HG02852 (cell line): ENCODE results near the gene BAIAP3.

ENCODE experiments used
- ATAC-seq: cut with Tn5 transposase; IDR thresholded peaks from one replicate; pipeline ENCODE4 v1.9.1; 2021; ENCODE audit warnings: mild to moderate bottlenecking, moderate library complexity; ENCODE audit not compliant: unreplicated experiment

Gene BAIAP3

GRCh38 chr16:1381612-1382406 lies 48.4 kb downstream of the BAIAP3 start:
- ATAC-seq: no peak

GRCh38 chr16:1383556-1383955 lies 50.1 kb downstream of the BAIAP3 start:
- no peak for ATAC-seq

DNA sequence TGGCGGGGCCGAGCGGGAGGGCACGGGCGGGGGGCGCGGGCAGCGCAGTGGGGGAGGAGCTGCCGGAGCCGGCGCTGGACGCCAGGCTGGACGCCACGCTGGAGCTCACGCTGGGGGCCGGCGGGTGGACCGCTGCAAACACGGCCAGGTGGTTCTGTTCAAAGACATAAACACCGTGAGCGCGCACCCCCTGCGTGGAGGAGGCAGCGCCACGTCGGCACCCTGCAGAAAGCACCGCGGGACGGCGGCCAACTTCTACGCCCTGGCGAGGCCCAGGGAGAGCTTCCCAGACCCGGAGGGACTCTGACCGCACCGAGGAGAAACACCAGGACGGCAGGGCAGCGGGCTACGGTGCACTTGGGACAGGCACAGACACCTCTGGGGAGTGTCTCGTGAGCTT lies 51.8 kb downstream of the BAIAP3 start:
- no peak for ATAC-seq

GRCh38 chr16:1387331-1387730 lies 53.9 kb downstream of the BAIAP3 start:
- no peak for ATAC-seq

DNA sequence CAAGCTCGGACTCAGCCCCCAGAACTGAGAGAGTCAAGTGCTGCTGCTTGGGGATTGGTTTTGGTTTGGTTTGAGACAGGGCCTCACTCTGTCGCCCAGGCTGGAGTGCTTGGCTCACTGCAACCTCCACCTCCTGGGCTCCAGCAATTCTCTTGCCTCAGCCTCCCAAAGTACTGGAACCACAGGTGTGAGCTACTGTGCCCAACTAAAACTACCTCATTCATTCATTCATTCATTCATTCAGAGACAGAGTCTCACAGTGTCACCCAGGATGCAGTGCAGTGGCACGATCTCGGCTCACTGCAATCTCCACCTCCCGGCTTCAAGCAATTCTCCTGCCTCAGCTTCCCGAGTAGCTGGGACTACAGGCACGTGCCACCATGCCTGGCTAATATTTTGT lies 56.3 kb downstream of the BAIAP3 start:
- no peak for ATAC-seq

GRCh38 chr16:1390239-1390779 lies 56.9 kb downstream of the BAIAP3 start:
- ATAC-seq: no peak

DNA sequence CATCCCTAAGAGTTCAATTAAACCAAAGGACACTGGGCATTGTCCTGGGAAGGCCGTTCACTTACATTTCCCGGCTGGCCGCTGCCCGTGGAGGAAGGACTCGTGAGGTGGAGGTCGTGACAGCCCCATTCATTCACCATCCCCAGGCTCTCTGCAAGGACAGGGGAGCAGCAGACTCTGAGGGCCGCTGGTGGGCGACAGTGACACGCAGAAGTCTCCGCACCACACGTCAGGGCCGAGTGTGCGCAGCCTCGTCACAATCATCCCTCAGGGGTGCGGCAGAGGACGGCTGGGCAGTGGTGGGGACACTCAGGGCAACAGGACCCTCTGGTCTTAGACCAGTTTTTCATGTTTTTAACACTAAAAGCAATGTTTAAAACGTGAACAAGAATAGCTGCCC lies 59.4 kb downstream of the BAIAP3 start:
- no peak for ATAC-seq

- ATAC-seq: no peak
Observed at GRCh38 chr16:1393613-1394176, 60.2 kb downstream of the BAIAP3 start.

DNA sequence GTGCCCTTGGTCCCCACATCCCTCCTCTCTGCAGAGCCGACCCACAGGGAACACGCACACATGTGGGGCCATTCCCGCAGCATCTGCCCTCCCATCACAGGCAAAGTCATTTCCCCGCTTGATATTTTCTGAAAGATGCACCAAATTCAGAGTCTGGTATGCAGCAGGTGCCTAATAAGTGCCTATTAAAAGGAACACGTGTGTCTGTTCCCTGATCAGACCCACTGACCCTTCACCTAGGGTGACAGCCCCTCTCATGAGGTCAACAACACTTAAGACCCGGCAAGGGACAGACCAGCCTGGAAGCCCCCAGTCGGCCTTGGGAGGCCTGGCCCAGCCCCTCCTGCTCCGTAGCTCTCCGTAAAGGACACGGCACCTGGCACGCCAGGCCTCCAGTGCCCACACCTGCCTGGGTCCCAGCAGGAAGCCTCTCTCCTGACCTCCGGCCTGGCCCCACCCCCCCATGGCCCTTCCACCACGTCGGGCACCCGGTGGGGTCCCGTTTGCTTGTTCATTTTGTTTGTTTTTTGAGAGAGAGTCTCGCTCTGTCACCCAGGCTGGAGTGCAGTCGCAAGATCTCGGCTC lies 61.0 kb downstream of the BAIAP3 start:
- no peak for ATAC-seq

DNA sequence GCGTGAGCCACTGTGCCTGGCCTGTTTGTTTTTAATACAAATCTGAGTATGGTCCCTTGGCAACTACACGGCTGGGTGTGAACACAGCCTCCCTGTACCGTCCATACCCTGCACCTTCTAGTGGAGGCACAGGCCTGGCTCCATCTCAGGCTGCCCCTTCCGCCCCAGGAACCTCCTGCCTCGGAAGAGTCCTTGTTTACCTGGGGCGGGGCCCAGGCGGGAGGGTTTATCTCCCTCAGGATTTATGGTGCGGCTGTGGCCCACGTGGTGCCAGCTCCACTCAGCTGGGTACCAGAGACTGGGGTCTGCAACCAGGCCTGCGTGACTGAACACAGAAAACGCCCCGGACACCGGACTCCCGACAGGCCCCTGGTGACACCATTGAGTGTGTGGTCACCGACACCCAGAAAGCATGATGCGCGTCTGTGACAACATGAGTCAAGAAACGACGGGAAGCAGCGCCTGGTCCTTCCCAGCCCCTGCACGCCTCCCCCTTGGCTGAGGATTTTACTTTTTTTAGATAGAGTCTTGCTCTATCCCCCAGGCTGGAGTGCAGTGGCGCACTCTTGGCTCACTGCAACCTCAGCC lies 62.1 kb downstream of the BAIAP3 start:
- ATAC-seq: no peak

GRCh38 chr16:1397779-1398178 lies 64.3 kb downstream of the BAIAP3 start:
- ATAC-seq: no peak

- ATAC-seq: no peak
Observed at GRCh38 chr16:1398351-1398750, 64.9 kb downstream of the BAIAP3 start.
